OCI-LY1 (cell line): ENCODE measurements around the gene STK32C.
"Not testable (repeated sequence)": the region's sequence is repeated elsewhere in the genome, so short reads cannot be mapped to it uniquely, and the experiment has no call there.

ENCODE experiments used
- H2AFZ ChIP-seq: fragments of 200-600 bp; sonication (generic), shearing (Covaris generic); 2 replicates; pipeline ENCODE4 v1.6.0; 2014; ENCODE audit warnings: antibody characterized with exemption, mild to moderate bottlenecking, low read length
- H3F3A ChIP-seq: fragments of 200-600 bp; sonication (generic), shearing (Covaris generic); 2 replicates; pipeline ENCODE4 v1.6.0; 2014; ENCODE audit warnings: mild to moderate bottlenecking, antibody characterized with exemption, low read length, moderate library complexity; ENCODE audit not compliant: insufficient read depth
- H3K27ac ChIP-seq: fragments of 200-600 bp; sonication (generic); 2 replicates; pipeline ENCODE4 v1.5.1; 2014; ENCODE audit warnings: low read length, mixed run types, mild to moderate bottlenecking, low read depth; ENCODE audit not compliant: poor library complexity, severe bottlenecking
- H3K27me3 ChIP-seq: fragments of 200-600 bp; sonication (generic); 2 replicates; pipeline ENCODE4 v1.6.0; 2014; ENCODE audit warnings: antibody characterized with exemption, mild to moderate bottlenecking, low read length, moderate library complexity; ENCODE audit not compliant: insufficient read depth
- H3K36me3 ChIP-seq: fragments of 200-600 bp; sonication (generic); 2 replicates; pipeline ENCODE4 v1.6.1; 2014; ENCODE audit warnings: mild to moderate bottlenecking, antibody characterized with exemption, low read length, moderate library complexity, mixed read lengths; ENCODE audit not compliant: insufficient read depth
- H3K4me1 ChIP-seq: fragments of 200-600 bp; sonication (generic); 2 replicates; pipeline ENCODE4 v1.5.1; 2014; ENCODE audit warnings: mild to moderate bottlenecking, low read length, moderate library complexity; ENCODE audit not compliant: insufficient read depth, severe bottlenecking
- H3K4me2 ChIP-seq: fragments of 200-600 bp; sonication (generic), shearing (Covaris generic); 2 replicates; pipeline ENCODE4 v1.6.1; 2014; ENCODE audit warnings: low read length
- H3K4me3 ChIP-seq: fragments of 200-600 bp; sonication (generic); 2 replicates; pipeline ENCODE4 v1.5.1; 2014; ENCODE audit warnings: low read length, low read depth, mild to moderate bottlenecking, mixed read lengths; ENCODE audit not compliant: poor library complexity, severe bottlenecking
- H3K79me2 ChIP-seq: fragments of 200-600 bp; shearing (Covaris generic); 2 replicates; pipeline ENCODE4 v1.6.1; 2016; ENCODE audit warnings: mixed run types, low read length, mixed read lengths; ENCODE audit not compliant: insufficient read depth
- H3K9ac ChIP-seq: fragments of 200-600 bp; sonication (generic), shearing (Covaris generic); 2 replicates; pipeline ENCODE4 v1.6.1; 2014; ENCODE audit warnings: mild to moderate bottlenecking, low read length, mixed read lengths
- H3K9me2 ChIP-seq: fragments of 200-600 bp; sonication (generic), shearing (Covaris generic); 2 replicates; pipeline ENCODE4 v1.6.1; 2014; ENCODE audit warnings: low read depth, mild to moderate bottlenecking, low read length, mixed read lengths
- H3K9me3 ChIP-seq: fragments of 200-600 bp; shearing (Covaris generic); 2 replicates; pipeline ENCODE4 v1.6.1; 2014; ENCODE audit warnings: low read length, mixed read lengths
- H4K20me1 ChIP-seq: fragments of 200-600 bp; sonication (generic), shearing (Covaris generic); 2 replicates; pipeline ENCODE4 v1.6.0; 2016; ENCODE audit warnings: mild to moderate bottlenecking, low read length; ENCODE audit not compliant: insufficient read depth
- CTCF ChIP-seq: fragments of 200-600 bp; sonication (generic), shearing (Covaris generic); IDR thresholded peaks from 2 replicates; pipeline ENCODE4 v1.5.1; 2017; ENCODE audit warnings: mild to moderate bottlenecking, antibody characterized with exemption, low read length, moderate library complexity, mixed read lengths
- EZH2 ChIP-seq: fragments of 200-600 bp; sonication (generic), shearing (Covaris generic); IDR thresholded peaks from 2 replicates; pipeline ENCODE4 v1.8.0; 2017; ENCODE audit warnings: borderline replicate concordance, mixed run types, mild to moderate bottlenecking, antibody characterized with exemption, low read length, moderate library complexity, mixed read lengths

Gene STK32C

DNA sequence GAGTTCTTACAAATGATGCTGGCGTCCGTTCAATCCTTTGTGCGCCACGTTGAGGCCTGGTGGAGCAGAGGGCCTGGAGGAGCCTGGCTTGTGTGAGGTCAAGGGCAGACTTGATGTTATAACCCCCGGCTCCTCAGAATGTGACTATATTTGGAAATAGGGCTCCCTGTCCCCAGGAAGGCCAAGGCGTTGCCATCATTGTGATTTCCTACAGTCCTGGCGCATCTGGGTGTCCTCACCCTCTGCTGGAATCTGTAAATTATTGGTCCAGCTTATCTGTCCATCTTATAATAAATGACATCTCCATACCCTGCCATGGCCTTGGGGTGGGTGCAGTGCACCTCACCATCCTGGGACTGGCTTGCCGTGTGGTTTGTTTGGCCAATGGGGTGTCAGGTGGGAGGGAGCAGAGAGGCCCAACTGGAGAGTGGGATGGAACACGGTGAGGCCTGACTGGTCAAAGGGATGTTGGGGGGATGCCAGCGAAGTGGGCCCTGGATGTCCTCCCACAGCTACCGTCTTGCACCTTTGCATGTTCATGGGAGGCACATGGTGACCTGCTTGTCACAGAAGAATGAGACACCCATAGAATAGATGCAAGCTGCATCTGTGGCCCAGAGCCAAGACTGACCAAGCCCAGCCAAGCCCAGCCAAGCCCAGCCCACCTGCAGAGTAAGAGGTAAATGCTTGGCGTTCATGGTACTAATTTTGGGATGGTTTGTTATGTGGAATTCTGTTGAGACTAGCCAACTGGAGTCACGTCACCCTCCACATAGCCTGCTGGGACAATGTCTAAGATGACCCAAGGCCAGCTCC lies 13.1 kb upstream of the STK32C start:
- H4K20me1 ChIP-seq: no peaks in the 10 kb centered on the region
- H3K9me2 ChIP-seq: no peaks in the 10 kb centered on the region
- H3K9me3 ChIP-seq: no peaks in the 10 kb centered on the region
- no peaks in the 10 kb centered on the region for H3F3A ChIP-seq
- H3K4me1 ChIP-seq: no peaks in the 10 kb centered on the region
- H2AFZ ChIP-seq: no peak overlapping the region
- TF ChIP-seq CTCF (no peak), EZH2 (no peak)
- no peaks in the 10 kb centered on the region; the same call in 1 of the 2 replicates for H3K27me3 ChIP-seq
- peaks cover 2% of the 10 kb centered on the region; the same call in 1 of the 2 replicates for H3K36me3 ChIP-seq
- no peak overlapping the region for H3K27ac ChIP-seq
- H3K4me2 ChIP-seq: no peak overlapping the region
- H3K79me2 ChIP-seq: no peaks in the 10 kb centered on the region
- no peak overlapping the region for H3K9ac ChIP-seq
- H3K4me3 ChIP-seq: no peak overlapping the region

GRCh38 chr10:132319853-132320653 lies 12.3 kb upstream of the STK32C start:
- Histone ChIP-seq H3F3A (no peaks in the 10 kb centered on the region), H3K4me3 (no peak overlapping the region), H3K27ac (no peak overlapping the region), H3K27me3 (no peaks in the 10 kb centered on the region; the same call in 1 of the 2 replicates), H3K4me2 (no peak overlapping the region), H2AFZ (no peak overlapping the region), H3K9me2 (no peaks in the 10 kb centered on the region), H3K79me2 (no peaks in the 10 kb centered on the region), H4K20me1 (no peaks in the 10 kb centered on the region), H3K36me3 (no peaks in the 10 kb centered on the region), H3K9me3 (no peaks in the 10 kb centered on the region), H3K9ac (no peak overlapping the region), H3K4me1 (no peaks in the 10 kb centered on the region)
- TF ChIP-seq CTCF (no peak), EZH2 (no peak)

GRCh38 chr10:132317477-132317876 lies 9.7 kb upstream of the STK32C start:
- not testable (repeated sequence) for H3K9me3 ChIP-seq, H4K20me1 ChIP-seq, H3K4me3 ChIP-seq, H3K79me2 ChIP-seq, H3K9me2 ChIP-seq, H3K27me3 ChIP-seq, H3F3A ChIP-seq, H3K36me3 ChIP-seq, H3K9ac ChIP-seq, H3K4me1 ChIP-seq, H2AFZ ChIP-seq, H3K4me2 ChIP-seq, H3K27ac ChIP-seq
